Measurements from ENCODE around the gene CDKN2A.
A peak's percentile ranks its signal among the peaks of the same experiment; 100 is the strongest.

Gene CDKN2A

DNA sequence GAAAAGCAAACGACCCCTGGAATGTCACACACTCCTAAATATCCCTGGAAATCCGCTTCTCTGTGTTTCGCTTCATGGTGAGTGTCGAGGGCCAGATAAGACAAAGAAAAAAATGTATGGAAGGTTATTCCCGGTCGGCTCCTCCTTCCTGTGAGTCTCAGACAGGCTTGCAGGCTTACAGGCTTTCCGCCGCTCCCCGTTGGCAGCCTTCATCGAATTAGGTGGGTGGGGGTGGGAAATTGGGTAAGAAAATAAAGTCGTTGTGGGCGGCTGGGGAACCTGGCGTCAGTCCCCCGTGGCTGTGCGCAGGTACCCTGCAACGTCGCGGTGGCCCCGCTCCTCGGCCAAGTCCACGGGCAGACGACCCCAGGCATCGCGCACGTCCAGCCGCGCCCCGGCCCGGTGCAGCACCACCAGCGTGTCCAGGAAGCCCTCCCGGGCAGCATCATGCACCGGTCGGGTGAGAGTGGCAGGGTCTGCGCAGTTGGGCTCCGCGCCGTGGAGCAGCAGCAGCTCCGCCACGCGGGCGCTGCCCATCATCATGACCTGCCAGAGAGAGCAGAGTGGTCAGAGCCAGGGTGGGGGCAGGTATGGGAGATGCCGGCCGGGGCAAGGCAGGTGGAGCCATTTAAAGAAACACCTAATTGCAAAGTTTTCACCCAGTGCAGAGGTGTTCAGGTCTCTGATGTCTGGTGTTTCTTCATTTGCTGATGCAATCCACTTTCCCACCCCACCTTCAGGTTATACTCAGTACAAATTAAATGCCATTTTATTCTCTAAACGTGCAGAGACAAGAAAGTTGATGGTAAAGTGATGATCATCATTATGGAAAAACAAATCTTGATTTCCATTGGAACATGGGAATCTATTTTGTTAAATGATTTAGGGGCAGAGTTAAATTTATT is 11.8 kb upstream of the CDKN2A start:
- no peak for DNase-seq

DNA sequence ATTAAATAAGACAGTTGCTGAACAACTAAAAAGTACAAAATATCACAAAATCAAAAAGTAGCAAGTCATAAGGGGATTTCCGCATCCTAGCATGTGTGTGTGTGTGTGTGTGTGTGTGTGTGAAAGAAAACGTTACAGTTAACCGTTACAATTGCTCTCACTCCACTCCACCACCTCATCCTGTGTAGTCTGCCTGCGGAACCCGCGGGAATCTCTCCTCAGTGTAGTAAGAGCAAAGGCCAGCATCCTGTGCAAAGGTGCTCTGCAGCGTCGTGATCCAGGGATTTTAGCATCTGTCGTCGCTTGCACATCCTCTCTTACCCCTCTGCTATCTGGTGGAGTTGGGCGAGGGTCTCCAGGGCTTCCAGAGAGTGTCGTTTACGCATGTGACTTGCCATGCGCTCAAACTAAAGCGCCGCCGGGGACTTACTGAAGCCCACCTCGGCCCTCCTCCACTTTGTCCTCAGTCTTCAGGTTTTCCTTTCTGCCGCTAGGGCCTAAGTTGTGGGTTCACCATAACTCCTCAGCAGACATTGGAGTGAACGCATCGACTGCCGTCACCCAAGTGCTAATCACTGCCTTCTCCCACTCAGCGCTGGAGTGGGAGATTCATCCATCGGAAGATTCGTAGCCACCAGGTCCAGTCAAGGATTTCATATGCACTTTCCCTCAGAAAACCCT is 11.0 kb upstream of the CDKN2A start:
- DNase-seq, result no peak

DNA sequence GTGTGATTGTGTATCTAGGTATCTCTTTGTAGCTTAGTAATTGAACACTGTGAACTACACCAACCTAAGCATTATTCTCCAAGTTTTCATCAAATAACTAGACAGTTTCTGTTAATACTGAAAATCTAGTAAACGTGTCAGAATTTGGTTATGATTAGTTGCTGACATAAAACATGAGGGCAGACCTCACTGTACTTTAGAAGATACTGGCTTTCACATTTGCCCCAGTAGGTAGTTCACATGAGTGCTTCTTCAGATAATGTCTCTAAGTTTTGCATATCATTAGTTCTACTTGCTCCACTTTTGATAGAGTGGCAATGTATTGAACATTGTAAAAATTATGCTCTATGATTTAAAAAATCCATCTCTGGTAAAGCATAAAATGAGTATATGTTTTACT is 7.8 kb upstream of the CDKN2A start:
- no peak for DNase-seq

DNA sequence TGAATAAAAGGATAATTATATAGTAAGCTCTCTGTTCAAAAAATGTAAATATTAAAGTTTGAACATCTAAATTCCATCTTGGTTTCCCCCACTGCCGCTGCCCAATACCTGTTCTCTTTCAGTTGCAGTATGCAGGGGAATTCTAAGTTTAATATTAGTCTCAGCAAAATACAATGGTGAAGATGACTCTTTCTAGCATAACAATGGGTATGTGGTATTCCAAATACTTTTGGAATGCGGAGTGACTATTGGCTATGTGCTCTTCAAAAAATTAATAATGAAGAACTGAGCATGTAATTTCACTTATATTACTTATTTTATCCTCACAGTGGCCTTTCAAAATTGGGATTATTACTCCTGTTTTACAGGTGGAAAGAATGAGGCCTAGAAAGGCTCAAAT is 3.8 kb upstream of the CDKN2A start:
- no peak for DNase-seq

DNA sequence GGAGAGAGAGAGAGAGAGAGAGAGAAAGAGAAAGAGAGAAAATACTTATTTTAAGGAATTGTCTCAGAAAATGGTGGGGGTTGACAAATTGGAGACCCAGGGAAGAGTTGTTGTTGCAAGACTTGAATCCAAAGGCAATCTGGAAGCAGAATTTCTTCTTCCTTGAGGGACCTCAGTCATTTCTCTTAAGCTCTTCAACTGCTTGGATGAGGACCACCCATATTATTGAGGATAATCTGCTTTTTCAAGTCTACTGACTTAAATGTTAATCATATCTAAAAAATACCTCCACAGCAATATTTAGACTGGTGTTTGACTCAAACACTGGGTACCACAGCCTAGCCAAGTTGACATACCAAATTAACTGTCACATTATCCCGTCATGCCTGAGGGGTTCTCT is 3.3 kb upstream of the CDKN2A start:
- DNase-seq, result no peak

DNA sequence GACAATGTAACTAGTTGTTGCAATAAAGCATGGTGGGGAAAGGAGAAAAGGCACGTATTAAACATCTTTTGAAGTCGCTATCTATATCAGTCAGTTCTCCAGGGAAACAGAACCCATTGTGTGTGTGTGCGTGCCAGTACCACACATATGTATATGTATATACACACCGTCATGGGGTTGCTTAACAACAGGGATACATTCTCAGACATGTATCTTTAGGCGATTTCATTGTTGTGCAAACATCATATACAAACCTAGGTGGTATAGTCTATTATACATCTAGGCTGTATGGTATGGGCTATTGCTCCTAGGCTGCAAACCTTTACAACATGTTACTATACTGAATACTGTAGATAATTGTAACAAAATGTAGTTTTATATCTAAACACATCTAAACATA is 2.7 kb upstream of the CDKN2A start:
- no peak for DNase-seq

DNA sequence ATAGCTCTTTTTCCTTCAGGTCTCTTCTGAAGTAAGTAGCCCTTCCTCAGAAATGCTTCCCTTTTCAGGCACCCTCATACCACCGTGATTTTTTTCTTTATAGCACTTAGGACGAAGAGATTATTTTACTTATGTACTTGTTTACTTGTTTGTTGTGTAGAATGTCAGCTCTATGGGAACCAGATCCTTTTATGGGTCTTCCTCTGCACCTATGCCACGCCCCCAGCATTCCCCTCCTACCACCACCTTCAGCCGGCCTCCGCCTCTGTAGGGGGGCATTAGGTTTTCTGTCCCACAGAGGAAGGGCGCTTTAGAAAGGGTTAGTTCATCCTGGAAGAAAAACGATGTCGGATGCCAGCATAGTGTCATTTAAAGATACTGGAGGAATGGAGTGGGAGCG is 2.2 kb upstream of the CDKN2A start:
- DNase-seq, result no peak

DNA sequence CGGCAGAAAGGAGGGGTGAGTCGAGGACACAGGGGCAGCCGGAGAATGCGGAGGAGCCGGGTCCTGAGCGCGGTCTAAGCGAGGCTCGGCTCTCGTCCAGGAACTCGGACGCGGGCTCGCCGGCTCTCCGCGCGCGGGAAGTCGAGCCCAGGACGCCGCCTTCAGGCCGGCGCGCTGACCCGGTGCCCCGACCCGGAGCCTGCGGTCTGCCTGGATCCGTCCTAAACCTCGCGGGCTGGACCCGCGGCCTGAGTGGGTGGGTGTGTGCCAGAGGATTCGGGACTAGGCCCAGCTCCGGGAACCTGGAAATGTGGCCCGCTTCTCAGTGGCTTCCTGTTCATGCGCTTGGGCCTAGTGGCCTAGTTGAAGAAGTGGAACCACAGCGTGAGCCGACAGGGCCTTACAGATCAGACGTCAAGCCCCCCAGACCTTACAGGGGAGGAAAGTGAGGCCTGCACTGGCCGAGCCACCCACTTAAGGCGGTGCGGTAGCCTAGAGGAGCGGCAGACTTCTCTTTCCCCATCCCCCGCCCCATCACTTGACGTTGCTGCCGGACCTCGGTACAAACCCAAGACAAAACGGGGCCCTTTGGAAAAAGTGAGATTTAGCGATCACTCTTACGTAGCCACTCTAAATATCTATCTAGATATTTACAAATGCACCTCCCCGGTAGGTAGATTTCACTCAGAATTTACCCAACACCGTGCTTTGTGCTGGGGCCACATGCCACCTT is 1.6 kb upstream of the CDKN2A start:
- peak; percentile 33 for DNase-seq

DNA sequence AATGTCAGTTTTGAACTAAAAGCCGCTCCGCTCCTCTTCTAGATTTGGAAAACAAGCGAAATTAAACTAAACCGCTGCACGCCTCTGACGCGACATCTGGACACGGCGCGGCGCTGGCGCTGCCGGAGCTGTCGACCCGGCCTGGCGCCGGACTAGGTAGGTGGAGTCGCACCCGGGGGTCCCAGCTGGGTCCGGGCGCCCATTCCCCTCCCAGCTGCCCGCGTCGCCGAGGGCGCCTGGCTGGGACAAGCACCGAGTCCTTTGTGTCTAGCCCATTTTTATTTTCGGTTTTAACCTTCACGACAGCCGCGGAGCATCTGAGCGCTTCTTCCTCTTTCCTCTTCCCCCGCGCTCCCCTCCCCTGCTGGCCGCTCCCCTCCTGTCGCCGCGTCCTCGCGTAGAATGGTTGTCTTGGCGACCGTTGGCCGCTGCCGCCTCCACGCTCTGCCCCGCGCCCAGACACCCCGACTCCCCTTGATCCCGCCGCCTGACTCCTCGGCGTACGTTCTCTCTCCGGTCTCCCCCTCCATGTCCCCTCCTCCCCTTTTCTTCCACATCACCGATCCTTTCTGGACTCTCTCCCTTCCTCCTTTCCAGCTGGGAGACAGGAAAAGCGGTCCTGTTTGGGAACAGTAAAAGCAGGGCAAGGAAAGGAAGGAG is 944 bp upstream of the CDKN2A start:
- DNase-seq, result peak; percentile 66

DNA sequence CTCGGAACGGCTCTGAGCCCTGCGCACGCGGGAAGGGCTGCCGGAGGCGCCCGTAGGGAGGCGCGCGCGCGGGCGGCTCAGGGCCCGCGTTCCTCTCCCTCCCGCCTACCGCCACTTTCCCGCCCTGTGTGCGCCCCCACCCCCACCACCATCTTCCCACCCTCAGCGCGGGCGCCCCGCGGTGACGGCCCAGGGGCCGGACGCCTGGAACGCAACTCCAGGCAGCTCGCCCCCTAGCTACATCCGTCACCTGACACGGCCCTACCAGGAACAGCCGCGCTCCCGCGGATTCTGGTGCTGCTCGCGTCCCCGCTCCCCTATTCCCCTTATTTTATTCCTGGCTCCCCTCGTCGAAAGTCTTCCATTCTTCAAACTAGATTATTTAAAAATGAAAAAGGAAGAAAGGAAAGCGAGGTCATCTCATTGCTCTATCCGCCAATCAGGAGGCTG is 389 bp upstream of the CDKN2A start, which contains the start of gene CDKN2B-AS1:
CDKN2B-AS1 (plus strand) TSS at position 236 of the 450 bp plus-strand sequence.
- peak; percentile 52 for DNase-seq

DNA sequence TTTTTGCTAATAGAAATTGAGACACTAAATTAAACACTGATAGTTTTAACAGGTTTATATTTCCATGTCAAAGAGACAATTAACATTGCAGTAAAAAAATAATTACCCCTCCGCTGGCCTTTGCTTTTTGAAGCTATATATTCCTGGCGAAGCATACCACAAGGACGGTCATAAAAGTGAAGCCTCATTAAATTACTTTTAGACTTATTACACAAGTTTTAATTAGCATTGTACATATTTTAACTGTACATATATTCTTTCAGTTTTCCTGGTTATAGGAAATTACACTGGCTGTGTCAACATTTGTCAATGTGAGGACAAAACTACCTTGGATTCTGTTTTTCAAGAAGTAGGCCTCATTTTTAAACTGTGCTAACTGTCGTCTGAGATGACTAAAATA is 1.2 kb downstream of the CDKN2A start:
- DNase-seq, result no peak

DNA sequence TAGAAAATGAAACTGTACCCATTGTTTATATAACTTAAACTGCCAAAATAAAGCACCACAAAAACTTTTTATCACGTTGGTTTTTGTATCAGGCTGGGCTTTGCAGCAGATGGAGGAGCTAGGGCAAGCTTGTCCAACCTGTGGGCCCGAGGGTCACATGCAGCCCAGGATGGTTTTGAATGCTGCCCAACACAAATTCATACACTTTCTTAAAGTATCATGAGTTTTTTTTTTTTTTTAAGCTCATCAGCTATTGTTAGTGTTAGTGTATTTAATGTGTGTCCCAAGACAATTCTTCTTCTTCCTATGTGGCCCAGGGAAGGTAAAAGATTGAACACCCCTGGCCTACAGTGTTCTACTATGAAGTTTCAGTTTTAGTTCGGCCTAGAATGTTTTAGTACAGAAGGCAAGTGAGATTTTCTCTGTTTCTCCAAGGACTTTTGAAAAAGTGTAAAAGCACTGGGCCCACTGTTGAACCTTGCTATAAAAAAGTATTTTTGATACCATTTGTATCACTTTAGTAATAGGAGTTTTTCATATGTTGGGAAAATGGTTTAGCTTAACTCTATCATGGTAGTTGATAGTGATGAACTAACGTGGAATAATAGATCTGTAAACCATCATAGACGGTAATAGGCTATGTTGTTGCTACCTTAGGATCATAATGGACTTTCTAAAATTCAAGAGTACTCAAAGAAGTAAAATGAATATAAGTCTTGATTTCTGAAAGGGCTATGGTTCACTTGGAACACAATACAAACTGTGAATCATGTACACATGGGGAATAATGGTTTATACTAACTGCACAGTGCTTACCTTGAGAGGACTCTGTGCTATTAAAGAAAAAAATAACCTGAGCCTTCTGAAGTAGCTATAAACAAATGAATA is 2.9 kb downstream of the CDKN2A start:
- DNase-seq, result no peak

DNA sequence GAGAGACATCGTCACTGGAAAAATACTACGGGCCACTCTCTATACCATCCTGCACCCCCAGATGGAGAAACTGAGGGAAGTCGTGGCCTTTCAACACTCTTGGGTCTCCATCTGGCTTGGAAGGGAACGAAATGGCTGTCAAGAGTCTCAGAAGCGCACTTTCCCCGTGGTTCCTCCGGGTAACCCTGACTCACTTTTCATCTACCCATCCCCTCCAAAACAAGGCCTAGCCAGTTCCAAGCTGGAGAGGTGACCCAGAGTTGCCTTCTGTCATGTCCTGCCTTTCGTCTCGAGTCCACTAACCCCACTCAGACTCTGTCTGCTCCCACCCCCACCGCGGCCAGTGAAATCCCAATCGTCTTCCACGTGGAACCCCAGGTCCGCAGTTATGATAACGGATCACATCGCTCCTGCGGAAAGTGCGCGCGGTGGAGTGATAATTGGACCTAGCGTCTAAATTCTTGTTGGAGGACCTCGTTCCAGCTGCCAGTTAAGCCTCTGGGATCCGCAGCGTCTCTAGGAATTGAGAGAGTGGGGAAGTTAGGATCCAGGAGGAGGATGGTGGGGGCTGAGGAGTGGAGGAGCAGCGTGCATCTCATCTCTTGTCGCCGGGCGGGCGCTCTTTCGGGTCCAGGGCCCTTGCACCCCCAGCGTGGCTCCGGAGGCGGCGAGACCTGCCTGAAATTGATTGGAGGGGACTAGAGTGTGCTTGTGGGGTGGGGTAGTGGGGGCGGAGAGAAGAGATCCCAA is 4.6 kb downstream of the CDKN2A start:
- DNase-seq, result no peak

DNA sequence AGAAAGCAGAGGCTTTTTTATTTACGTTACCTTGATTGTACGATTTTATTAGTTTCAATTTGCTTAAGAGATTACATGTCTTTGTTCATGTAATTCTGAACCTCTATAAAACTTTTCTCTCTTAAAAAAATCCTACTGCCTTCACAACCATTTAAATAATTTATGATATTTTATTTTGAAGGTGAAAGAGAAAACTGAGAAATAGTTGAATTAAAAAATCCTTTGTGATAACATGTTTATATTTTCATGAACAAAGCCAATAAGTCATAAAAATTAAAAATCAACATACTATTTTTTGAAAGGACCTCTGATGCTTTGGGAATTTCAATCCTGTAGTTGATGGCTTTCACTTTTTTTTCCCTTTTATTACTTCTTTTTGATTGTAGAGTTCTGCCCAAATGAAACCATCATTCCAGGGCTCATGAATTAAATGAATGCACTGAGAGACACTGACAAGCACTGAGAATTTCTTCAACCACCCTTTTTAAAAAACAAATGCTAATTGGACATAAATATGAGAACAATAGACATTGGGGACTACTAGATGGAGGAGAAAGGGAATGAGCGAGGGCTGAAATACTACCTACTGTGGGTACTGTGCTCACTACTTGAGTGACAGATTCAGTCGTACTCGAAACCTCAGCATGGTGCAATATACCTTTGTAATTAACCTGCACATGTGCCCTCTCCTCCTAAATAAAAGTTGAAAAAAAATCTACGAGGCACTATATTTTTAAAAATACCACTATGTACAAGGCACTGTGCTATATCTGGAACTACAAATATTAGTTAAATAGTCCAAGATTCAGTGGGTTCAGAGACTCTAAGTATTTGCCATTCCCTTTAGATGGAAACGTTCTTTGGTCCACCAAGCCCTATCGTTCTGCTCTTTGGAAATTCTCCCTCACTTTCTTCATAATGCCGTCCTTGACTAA is 5.9 kb downstream of the CDKN2A start:
- DNase-seq, result no peak

DNA sequence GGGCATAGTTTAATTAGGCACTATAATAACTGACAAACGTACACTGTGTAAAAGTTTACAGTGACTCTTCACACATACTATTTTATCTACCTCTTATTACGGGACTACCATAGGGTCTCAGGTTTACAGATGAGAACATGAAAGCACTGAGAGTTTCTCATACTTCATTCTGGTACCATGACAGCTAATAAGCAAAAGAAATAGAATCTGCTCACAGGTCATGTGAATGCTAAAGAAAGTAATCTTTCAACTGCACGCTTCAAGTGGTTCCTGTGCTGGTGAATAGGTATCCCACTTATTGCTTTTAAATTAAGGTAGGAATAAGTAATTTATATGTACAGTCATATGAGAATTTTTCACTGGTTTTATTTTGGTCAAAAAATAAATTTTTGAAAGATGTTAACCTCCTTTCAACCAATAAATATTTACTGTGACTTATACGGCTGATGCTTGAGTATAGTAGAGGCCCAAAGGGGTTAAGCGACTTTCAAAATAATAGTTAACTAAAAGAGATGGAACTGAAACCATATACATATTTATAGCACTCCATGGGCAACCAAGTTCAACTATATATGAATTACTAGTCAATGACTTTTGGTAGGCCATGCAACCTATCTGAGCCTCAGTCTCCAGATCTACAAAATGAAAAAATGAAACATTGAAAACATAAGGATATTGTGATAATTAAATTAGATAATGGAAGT is 8.1 kb downstream of the CDKN2A start:
- DNase-seq, result no peak

DNA sequence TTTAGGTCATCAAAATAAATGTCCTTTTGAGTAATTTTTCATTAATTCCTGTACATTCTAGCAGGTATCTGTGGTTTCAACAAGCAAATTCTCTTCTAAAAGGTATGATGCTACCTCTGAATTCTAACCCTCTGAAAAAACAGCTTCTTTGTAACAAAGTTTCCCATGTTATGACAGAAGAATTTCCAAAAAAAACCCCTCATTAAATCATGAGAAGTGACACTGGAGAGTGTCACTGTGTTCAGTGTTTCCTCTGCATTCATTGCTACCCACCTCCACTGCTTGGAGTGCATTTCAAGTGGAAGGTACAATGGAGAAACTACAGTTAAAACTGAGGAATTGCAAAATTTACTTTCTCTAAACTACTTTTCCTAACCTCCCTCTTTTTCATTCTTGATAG is 10.1 kb downstream of the CDKN2A start:
- no peak for DNase-seq

DNA sequence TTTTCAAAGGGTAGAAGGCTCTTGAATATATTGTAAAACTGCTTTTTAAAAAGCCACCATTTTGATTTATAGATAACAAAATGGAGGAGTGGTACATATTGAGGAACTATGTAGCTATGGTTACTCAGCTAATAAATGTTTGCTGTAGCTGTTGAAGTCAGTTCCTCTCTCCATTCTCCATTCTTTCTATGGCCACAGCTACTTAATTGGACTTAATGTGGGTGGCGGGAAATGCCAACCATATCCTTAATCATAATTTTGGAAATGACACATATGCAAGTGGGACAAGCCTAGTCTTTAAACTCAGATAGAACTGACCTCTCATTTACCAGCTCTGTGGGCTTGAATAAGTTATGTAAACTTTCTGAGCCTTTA is 10.6 kb downstream of the CDKN2A start:
- DNase-seq, result no peak

DNA sequence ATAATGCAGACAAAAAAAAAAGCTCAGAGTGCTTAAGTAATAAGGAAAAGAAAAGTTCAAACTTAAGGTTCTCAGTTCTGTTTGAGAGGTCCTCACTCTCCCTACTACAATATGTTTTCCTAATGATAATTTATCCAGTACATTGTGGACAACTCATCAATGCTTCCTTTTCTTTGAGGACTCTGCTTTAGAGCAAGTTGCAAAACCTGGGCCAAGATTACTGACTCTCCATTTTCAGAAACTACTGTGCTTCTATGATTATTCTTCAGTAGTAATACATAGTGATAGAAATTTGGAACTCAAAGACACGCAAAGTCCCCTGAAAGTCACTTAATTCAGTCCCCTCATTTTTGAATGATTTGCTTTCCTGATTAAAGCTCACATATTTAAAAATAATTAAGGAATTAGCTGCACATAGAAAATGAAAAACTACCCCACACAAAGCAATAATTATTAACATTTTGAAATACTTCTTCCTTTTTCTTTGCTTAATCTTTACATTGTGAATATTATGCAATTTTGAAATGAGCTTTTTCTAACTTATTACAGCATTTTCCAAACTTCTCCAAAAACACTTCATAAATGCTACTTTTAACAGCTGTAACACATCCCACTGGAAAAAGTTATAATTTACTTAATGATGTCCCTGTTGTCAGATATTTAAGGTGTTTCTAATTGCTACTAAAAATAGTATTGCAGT is 11.2 kb downstream of the CDKN2A start:
- no peak for DNase-seq

DNA sequence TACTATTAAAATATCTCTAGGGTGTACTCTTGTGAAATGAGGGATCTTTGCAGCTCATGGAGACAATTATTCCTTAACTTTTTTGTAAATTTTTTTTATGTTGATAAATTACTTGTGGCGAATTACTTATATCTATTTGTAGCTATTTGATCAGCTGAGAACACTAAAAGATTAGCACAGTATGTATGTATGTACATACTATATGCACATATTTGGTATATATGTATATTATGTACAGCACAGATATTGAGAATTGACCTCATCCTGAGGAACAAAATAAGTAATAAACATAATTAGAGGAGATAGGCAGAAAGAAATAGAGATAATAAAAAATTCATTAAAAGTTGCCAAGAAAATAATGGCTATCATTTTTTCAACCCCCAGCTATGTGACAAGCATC is 11.8 kb downstream of the CDKN2A start:
- no peak for DNase-seq

Measured in hematopoietic multipotent progenitor cell treated with erythropoietin and hydrocortisone succinate and interleukin-3 and kit ligand, for 8 days (in vitro differentiated cells).